Measurements from ENCODE around the gene SYNJ1. TPM values are rescaled to one million over a fixed set of nuclear protein-coding genes. Genes with fewer than 3 reads are reported as not detected.
"Not testable (repeated sequence)": the region's sequence is repeated elsewhere in the genome, so short reads cannot be mapped to it uniquely, and the experiment has no call there.

The SYNJ1 gene
- total RNA-seq, 2 donors from 2014 or later, result 7.8 to 7.9 TPM

- no peak for TF ChIP-seq CTCF (IDR thresholded peaks at IDR 0.05)
- DNase-seq (ENCODE audit: low spot score), result no peak
- Histone ChIP-seq H3K27me3 (no peaks in the 10 kb centered on the region), H3K4me1 (no peaks in the 10 kb centered on the region), H3K9me3 (no peaks in the 10 kb centered on the region), H3K4me3 (no peak overlapping the region), H3K27ac (no peak overlapping the region), H3K36me3 (peaks cover 77% of the 10 kb centered on the region)
These were observed 14.6 kb upstream of the SYNJ1 start for GRCh38 chr21:32742396-32742795.

- H3K27ac ChIP-seq, result no peak overlapping the region
- DNase-seq (ENCODE audit: low spot score), result no peak
- no peaks in the 10 kb centered on the region for H3K27me3 ChIP-seq
- H3K36me3 ChIP-seq, result peaks cover 72% of the 10 kb centered on the region
- no peak for TF ChIP-seq CTCF (IDR thresholded peaks at IDR 0.05)
- H3K4me3 ChIP-seq, result no peak overlapping the region
- no peaks in the 10 kb centered on the region for H3K9me3 ChIP-seq
- H3K4me1 ChIP-seq, result no peaks in the 10 kb centered on the region
These were observed 13.5 kb upstream of the SYNJ1 start for GRCh38 chr21:32741336-32741735.

GRCh38 chr21:32739946-32740345, 12.1 kb upstream of the SYNJ1 start:
- Histone ChIP-seq H3K27ac (no peak overlapping the region), H3K4me3 (no peak overlapping the region), H3K36me3 (peaks cover 62% of the 10 kb centered on the region), H3K9me3 (no peaks in the 10 kb centered on the region), H3K4me1 (no peaks in the 10 kb centered on the region), H3K27me3 (no peaks in the 10 kb centered on the region)
- no peak for DNase-seq (ENCODE audit: low spot score)
- no peak for TF ChIP-seq CTCF (IDR thresholded peaks at IDR 0.05)

GRCh38 chr21:32736083-32736482, 8.3 kb upstream of the SYNJ1 start:
- H3K36me3 ChIP-seq, result peaks cover 34% of the 10 kb centered on the region
- H3K9me3 ChIP-seq; H3K27ac ChIP-seq; H3K4me1 ChIP-seq; DNase-seq (ENCODE audit: low spot score); H3K4me3 ChIP-seq; H3K27me3 ChIP-seq: not testable (repeated sequence)

- Histone ChIP-seq H3K4me3 (no peak overlapping the region), H3K9me3 (no peaks in the 10 kb centered on the region), H3K4me1 (no peaks in the 10 kb centered on the region), H3K27me3 (no peaks in the 10 kb centered on the region), H3K36me3 (peaks cover 34% of the 10 kb centered on the region), H3K27ac (no peak overlapping the region)
- DNase-seq (ENCODE audit: low spot score), result no peak
- TF ChIP-seq CTCF (IDR thresholded peaks at IDR 0.05), result no peak
These were observed 7.7 kb upstream of the SYNJ1 start for GRCh38 chr21:32735524-32735923.

GRCh38 chr21:32733990-32734613, 6.3 kb upstream of the SYNJ1 start:
- Histone ChIP-seq H3K36me3 (peaks cover 31% of the 10 kb centered on the region), H3K9me3 (no peaks in the 10 kb centered on the region), H3K27me3 (no peaks in the 10 kb centered on the region), H3K4me3 (no peak overlapping the region), H3K4me1 (no peaks in the 10 kb centered on the region), H3K27ac (no peak overlapping the region)
- TF ChIP-seq CTCF (IDR thresholded peaks at IDR 0.05), result no peak
- no peak for DNase-seq (ENCODE audit: low spot score)
